MM.1S (cell line): Measurements from ENCODE around the gene HRH2.

Experiments
- CTCF ChIP-seq: fragments of 300-600 bp; sonication (generic); IDR thresholded peaks from 2 replicates; pipeline ENCODE4 v1.5.1; 2016; ENCODE audit warnings: antibody characterized with exemption, low read length, mixed read lengths
- EZH2 ChIP-seq: fragments of 300-600 bp; sonication (generic); optimal IDR thresholded peaks from 2 replicates; pipeline ENCODE3; 2017; ENCODE audit warnings: low read depth, mild to moderate bottlenecking, antibody characterized with exemption, low read length, mixed read lengths

GRCh38 chr5:175635854-175636584 is 21.9 kb upstream of the HRH2 start:
- TF ChIP-seq EZH2 (no peak), CTCF (no peak)
